Fibroblast of gingiva (primary cell): ENCODE measurements around the gene OR52E2.

Source experiments
- DNase-seq: peaks from one replicate; pipeline ENCODE4 v3.0.0-alpha.2; 2011; ENCODE audit warnings: low read depth

Gene OR52E2

GRCh38 chr11:5011254-5011653, 48.2 kb downstream of the OR52E2 start:
- DNase-seq = no peak
